Keratinocyte (primary cell): ENCODE results near the gene XG.

Experiments used
- EZH2 ChIP-seq: IDR thresholded peaks from one replicate; pipeline ENCODE4 v1.6.1; 2012; ENCODE audit warnings: inconsistent platforms, mild to moderate bottlenecking, low read length, moderate library complexity
- TF ChIP-seq, protein P1 (sequence below), 3 experiments: IDR thresholded peaks in 1 of 3; conservative IDR thresholded peaks in 1 of 3; optimal IDR thresholded peaks in 1 of 3; 2 replicates in 2 of 3; 3 replicates in 1 of 3; pipeline versions ENCODE3 to v1.5.1; 2011; ENCODE audit warnings: low read length in 3 of 3, mild to moderate bottlenecking in 3 of 3, moderate library complexity in 2 of 3, control low read depth in 1 of 3, inconsistent platforms in 1 of 3; ENCODE audit not compliant: insufficient read depth in 2 of 3; ENCODE audit errors: extremely low read depth in 1 of 3

DNA sequence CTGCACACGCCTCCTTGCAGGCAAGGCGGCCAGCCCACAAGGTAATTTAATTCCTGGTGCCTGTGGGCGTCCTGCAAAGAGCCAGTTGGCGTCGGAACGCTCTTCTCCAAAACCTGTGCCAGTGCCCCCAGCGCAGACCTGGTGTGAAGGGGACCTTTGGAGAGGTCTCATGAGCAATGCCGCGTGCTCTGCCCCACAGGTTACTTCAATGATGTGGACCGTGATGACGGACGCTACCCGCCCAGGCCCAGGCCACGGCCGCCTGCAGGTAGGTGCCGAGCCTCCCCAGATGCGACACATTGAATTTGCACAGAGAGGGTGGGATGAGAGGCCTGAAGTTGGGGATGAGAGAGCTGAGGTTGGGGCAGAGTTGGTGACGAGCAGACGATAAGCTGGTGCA, 42.5 kb downstream of the XG start:
- TF ChIP-seq, protein P1, sequence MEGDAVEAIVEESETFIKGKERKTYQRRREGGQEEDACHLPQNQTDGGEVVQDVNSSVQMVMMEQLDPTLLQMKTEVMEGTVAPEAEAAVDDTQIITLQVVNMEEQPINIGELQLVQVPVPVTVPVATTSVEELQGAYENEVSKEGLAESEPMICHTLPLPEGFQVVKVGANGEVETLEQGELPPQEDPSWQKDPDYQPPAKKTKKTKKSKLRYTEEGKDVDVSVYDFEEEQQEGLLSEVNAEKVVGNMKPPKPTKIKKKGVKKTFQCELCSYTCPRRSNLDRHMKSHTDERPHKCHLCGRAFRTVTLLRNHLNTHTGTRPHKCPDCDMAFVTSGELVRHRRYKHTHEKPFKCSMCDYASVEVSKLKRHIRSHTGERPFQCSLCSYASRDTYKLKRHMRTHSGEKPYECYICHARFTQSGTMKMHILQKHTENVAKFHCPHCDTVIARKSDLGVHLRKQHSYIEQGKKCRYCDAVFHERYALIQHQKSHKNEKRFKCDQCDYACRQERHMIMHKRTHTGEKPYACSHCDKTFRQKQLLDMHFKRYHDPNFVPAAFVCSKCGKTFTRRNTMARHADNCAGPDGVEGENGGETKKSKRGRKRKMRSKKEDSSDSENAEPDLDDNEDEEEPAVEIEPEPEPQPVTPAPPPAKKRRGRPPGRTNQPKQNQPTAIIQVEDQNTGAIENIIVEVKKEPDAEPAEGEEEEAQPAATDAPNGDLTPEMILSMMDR (optimal IDR thresholded peaks at IDR 0.05 in 1 of 3, IDR thresholded peaks at IDR 0.05 in 1 of 3, conservative IDR thresholded peaks at IDR 0.05 in 1 of 3; ENCODE audit: extremely low read depth in 1 of 3, insufficient read depth in 2 of 3, low read length in 3 of 3) = no peak
- TF ChIP-seq EZH2 = no peak
